Lower leg skin (tissue), 3 donors: ENCODE results near the gene IGFN1.

Source experiments
- POLR2A ChIP-seq, 2 donors: fragments of 450-650 bp; IDR thresholded peaks; one replicate each; pipeline ENCODE4 v1.6.1; 2016 to 2017; ENCODE audit warnings: antibody characterized with exemption in 2 of 2, mild to moderate bottlenecking in 1 of 2, moderate library complexity in 1 of 2
- TF ChIP-seq, protein P1 (sequence below), 3 donors: fragments of 450-650 bp; IDR thresholded peaks; one replicate each; pipeline ENCODE4 v1.5.1; 2016; ENCODE audit warnings: antibody characterized with exemption in 3 of 3, mild to moderate bottlenecking in 3 of 3, moderate library complexity in 2 of 3

DNA sequence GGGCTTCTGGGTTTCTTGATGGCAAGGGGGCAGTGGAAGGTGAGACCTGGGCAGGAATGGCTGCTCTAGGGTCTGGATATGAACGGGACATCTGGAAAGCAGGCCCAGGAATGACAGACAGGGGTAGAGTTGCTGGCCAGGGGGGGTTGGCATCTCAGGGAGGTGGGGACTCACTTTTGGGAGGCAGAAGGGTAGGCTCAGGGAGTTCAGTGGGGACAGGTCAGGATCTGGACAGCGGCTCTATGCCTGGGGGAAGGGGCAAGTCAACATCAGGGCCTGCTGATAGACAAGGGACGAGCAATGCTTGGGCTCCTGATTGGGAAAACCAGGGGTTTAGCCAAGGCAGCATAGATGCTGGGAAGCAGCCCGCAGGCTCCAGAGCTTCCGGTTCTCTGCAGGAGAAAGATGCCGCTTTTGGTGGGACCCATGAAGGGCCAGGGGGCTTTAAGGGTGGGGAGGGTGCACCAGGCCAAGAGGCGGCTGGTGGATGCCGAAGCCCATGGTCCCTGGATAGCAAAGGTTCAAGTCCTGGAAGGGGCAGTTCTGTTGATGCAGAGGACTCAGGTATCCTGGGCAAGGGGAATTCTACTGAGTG lies 21.9 kb downstream of the IGFN1 start:
- TF ChIP-seq, protein P1, sequence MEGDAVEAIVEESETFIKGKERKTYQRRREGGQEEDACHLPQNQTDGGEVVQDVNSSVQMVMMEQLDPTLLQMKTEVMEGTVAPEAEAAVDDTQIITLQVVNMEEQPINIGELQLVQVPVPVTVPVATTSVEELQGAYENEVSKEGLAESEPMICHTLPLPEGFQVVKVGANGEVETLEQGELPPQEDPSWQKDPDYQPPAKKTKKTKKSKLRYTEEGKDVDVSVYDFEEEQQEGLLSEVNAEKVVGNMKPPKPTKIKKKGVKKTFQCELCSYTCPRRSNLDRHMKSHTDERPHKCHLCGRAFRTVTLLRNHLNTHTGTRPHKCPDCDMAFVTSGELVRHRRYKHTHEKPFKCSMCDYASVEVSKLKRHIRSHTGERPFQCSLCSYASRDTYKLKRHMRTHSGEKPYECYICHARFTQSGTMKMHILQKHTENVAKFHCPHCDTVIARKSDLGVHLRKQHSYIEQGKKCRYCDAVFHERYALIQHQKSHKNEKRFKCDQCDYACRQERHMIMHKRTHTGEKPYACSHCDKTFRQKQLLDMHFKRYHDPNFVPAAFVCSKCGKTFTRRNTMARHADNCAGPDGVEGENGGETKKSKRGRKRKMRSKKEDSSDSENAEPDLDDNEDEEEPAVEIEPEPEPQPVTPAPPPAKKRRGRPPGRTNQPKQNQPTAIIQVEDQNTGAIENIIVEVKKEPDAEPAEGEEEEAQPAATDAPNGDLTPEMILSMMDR (IDR thresholded peaks at IDR 0.05): no peak
- no peak for TF ChIP-seq POLR2A (IDR thresholded peaks at IDR 0.05)
